ENCODE results near the gene ECHDC3.

ECHDC3 gene

GRCh38 chr10:11782793-11783557, 40.8 kb downstream of the ECHDC3 start:
- in situ Hi-C loops (cut with HindIII; ENCODE audit: low pct_unique_long_range_greater_than_20kb, low sequenced_read_pairs) = no loop called here
- no peak for TF ChIP-seq JUND (IDR thresholded peaks at IDR 0.05; ENCODE audit: low read depth)
- DNase-seq (ENCODE audit: low read depth in 1 of 2, low spot score in 1 of 2) = peak; percentile 48 to 74

- in situ Hi-C loops (cut with HindIII; ENCODE audit: low pct_unique_long_range_greater_than_20kb, low sequenced_read_pairs) = no loop called here
- TF ChIP-seq JUND (IDR thresholded peaks at IDR 0.05; ENCODE audit: low read depth) = no peak
- no peak for DNase-seq (ENCODE audit: low read depth in 1 of 2, low spot score in 1 of 2)
These were observed 41.3 kb downstream of the ECHDC3 start for GRCh38 chr10:11783558-11783865.

- TF ChIP-seq JUND (IDR thresholded peaks at IDR 0.05; ENCODE audit: low read depth) = no peak
- in situ Hi-C loops (cut with HindIII; ENCODE audit: low pct_unique_long_range_greater_than_20kb, low sequenced_read_pairs) = no loop called here
These were observed 45.2 kb downstream of the ECHDC3 start for GRCh38 chr10:11787374-11787773.

GRCh38 chr10:11787846-11788245, 45.7 kb downstream of the ECHDC3 start:
- in situ Hi-C loops (cut with HindIII; ENCODE audit: low pct_unique_long_range_greater_than_20kb, low sequenced_read_pairs) = no loop called here
- DNase-seq (ENCODE audit: low read depth in 1 of 2, low spot score in 1 of 2) = no peak
- TF ChIP-seq JUND (IDR thresholded peaks at IDR 0.05; ENCODE audit: low read depth) = no peak

More at GRCh38 chr10:11787374-11787773, 45.2 kb downstream of the ECHDC3 start:
- DNase-seq (ENCODE audit: low read depth in 1 of 2, low spot score in 1 of 2) = no peak

GRCh38 chr10:11789306-11789705, 47.1 kb downstream of the ECHDC3 start:
- in situ Hi-C loops (cut with HindIII; ENCODE audit: low pct_unique_long_range_greater_than_20kb, low sequenced_read_pairs) = no loop called here
- no peak for DNase-seq (ENCODE audit: low read depth in 1 of 2, low spot score in 1 of 2)
- no peak for TF ChIP-seq JUND (IDR thresholded peaks at IDR 0.05; ENCODE audit: low read depth)

GRCh38 chr10:11789956-11790355, 47.8 kb downstream of the ECHDC3 start:
- in situ Hi-C loops (cut with HindIII; ENCODE audit: low pct_unique_long_range_greater_than_20kb, low sequenced_read_pairs) = no loop called here
- no peak for TF ChIP-seq JUND (IDR thresholded peaks at IDR 0.05; ENCODE audit: low read depth)
- DNase-seq (ENCODE audit: low read depth in 1 of 2, low spot score in 1 of 2) = no peak

- no peak for TF ChIP-seq JUND (IDR thresholded peaks at IDR 0.05; ENCODE audit: low read depth)
- DNase-seq (ENCODE audit: low read depth in 1 of 2, low spot score in 1 of 2) = no peak
- in situ Hi-C loops (cut with HindIII; ENCODE audit: low pct_unique_long_range_greater_than_20kb, low sequenced_read_pairs) = no loop called here
These were observed 51.7 kb downstream of the ECHDC3 start for GRCh38 chr10:11793762-11794479.

- in situ Hi-C loops (cut with HindIII; ENCODE audit: low pct_unique_long_range_greater_than_20kb, low sequenced_read_pairs) = no loop called here
- TF ChIP-seq JUND (IDR thresholded peaks at IDR 0.05; ENCODE audit: low read depth) = no peak
- no peak for DNase-seq (ENCODE audit: low read depth in 1 of 2, low spot score in 1 of 2)
These were observed 52.4 kb downstream of the ECHDC3 start for GRCh38 chr10:11794566-11794965.

- peak; percentile 78 to 86 for DNase-seq (ENCODE audit: low read depth in 1 of 2, low spot score in 1 of 2)
- no peak for TF ChIP-seq JUND (IDR thresholded peaks at IDR 0.05; ENCODE audit: low read depth)
- in situ Hi-C loops (cut with HindIII; ENCODE audit: low pct_unique_long_range_greater_than_20kb, low sequenced_read_pairs) = no loop called here
These were observed 53.1 kb downstream of the ECHDC3 start for GRCh38 chr10:11795101-11795920.

- TF ChIP-seq JUND (IDR thresholded peaks at IDR 0.05; ENCODE audit: low read depth) = no peak
- in situ Hi-C loops (cut with HindIII; ENCODE audit: low pct_unique_long_range_greater_than_20kb, low sequenced_read_pairs) = no loop called here
- no peak for DNase-seq (ENCODE audit: low read depth in 1 of 2, low spot score in 1 of 2)
These were observed 54.3 kb downstream of the ECHDC3 start for GRCh38 chr10:11796474-11796873.

GRCh38 chr10:11797281-11797680, 55.1 kb downstream of the ECHDC3 start:
- TF ChIP-seq JUND (IDR thresholded peaks at IDR 0.05; ENCODE audit: low read depth) = no peak
- no peak for DNase-seq (ENCODE audit: low read depth in 1 of 2, low spot score in 1 of 2)
- in situ Hi-C loops (cut with HindIII; ENCODE audit: low pct_unique_long_range_greater_than_20kb, low sequenced_read_pairs) = no loop called here

GRCh38 chr10:11797847-11798633, 55.9 kb downstream of the ECHDC3 start:
- in situ Hi-C loops (cut with HindIII; ENCODE audit: low pct_unique_long_range_greater_than_20kb, low sequenced_read_pairs) = no loop called here
- DNase-seq (ENCODE audit: low read depth in 1 of 2, low spot score in 1 of 2) = no peak
- TF ChIP-seq JUND (IDR thresholded peaks at IDR 0.05; ENCODE audit: low read depth) = no peak

Data from T47D (cell line).